GM18498 (cell line): ENCODE data around the gene MAGI1.

Experiments
- ATAC-seq: cut with Tn5 transposase; IDR thresholded peaks from one replicate; pipeline ENCODE4 v1.9.1; 2021; ENCODE audit warnings: mild to moderate bottlenecking, moderate library complexity; ENCODE audit not compliant: unreplicated experiment

MAGI1 gene

DNA sequence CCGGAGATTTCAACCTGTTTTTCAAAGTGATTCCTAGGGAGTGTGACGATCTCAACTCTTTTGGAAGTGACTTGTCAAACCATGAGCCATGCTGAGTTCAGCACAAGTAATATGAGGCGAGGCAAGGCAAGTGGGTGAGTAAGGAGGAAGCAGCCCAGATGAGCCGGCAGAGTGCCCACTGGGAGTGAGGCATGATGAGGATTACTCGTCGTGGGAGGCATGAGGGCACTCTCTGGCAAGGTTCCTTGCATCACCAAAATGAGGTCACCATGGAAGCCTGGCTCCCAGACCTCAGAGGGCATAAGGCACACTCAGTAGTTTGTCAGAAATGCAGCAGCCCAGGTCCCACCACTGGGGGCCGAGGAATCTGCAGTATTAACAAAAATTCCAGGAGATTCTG, 636.1 kb downstream of the MAGI1 start:
- ATAC-seq = no peak

DNA sequence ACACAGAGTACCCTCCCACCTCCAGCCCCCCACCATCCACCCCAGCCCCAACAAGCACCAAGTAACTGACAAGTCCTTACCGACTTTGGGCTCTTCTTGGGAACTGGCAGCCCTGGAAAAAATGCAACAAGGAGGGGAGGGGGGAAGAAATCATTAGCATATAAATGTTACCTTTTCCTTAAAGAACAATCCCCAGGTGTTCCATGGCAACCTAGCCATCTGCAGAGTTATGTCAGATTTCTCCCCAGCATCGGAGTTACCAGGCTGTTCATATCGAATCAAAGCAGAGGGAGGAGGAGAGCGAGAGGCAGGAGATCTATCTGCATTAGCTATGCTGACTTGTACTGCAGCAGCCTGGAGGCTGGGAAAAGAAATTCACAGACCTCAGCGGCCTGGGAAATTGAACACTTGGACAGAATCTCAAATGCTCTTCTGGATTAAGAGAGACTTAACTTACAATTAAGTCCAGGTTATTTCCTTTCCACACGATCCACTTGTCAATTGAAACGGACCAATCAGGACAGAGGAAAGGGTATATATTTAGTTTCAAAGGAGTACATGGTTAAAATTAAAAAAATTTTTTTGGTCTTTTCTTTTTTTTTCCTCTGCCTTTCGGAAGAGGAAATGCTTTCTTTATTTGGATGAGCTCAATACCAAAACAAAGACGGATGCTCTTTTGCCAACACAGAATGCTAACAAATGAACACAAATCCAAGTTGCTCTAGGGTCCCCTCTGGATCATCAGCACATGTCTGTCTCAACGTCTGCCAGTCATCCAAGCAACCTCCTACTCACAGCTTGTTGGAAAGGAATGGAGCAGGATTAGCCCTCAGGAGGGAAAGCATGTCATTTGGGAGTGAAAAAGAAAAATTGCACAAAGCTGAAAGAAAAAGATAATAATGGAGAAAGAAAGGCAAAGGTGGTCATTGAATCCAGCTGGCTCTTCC, 637.1 kb downstream of the MAGI1 start:
- no peak for ATAC-seq

DNA sequence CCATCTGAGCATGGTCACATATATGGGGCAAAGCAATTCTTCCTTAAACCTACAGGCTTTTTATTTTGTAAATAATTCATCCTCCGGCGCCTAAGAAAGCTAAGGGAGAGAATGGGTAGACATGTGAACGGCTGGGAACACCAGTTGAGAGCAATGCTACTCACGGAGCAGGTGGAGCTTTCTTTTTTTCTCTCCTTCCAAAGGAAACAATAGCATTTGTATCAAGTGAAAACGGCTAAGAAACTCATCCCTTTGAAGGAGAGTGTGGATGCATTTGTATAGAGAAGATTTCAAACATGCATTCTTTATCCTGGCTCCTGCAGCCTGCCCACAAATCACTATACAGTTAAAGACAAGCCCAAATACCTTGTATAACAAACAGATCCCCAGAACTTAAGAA, 637.8 kb downstream of the MAGI1 start:
- ATAC-seq = no peak

DNA sequence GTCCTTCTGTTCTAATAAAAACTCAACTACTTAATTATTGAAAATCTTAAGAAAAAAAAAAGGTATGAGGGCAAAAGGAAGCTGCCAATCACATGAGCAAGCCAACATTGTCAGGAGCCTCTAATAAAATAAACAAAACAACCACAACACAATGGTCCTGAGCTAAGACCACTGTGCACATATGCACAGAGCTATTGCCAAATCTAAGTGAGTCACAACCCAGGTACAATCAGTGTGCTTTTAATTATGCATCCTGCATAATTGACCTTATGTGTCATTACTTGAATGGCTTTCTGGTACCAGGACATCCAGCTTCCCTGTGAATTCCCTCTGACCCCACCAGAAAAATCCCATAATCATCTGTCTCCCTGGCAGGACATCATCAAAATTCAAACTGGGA, 639.8 kb downstream of the MAGI1 start:
- ATAC-seq = no peak

DNA sequence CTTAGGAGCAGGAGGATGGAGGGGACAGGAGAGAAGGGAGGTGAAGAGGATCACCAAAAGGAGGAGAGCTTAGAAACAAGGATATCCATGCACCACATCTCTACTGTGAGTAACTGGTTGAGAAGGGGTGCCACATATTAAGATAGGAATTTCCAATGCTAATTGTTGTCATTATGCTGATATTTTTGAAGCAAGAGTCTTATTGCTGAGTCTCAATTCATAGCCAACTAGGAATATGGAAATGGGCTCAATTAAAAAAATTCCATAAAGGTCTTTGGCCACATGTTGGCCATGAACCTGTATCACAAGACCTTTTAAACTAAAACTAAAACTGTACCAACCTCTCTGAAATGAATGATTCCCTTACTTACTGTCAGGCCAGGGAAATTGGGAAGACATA, 642.6 kb downstream of the MAGI1 start:
- no peak for ATAC-seq

DNA sequence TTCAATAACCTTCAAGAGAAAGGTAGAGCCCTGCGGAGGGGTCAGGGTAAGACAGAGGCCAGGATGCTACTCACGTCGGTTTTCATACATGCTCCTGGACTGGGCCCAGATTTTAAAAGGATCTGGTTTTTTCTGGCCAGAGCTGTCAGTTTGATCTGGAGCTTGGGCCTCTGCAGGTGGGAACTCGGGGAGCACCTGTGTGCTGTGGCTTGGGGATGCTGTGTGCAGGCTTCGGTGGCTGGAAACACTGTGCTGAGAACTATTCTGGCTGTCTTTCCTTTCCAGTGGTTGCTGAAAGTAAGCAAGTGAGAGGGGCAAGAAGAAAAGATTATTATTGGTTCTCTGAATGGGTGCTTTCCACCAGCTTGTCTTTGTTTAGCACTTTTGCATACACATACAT, 647.6 kb downstream of the MAGI1 start:
- ATAC-seq = no peak

DNA sequence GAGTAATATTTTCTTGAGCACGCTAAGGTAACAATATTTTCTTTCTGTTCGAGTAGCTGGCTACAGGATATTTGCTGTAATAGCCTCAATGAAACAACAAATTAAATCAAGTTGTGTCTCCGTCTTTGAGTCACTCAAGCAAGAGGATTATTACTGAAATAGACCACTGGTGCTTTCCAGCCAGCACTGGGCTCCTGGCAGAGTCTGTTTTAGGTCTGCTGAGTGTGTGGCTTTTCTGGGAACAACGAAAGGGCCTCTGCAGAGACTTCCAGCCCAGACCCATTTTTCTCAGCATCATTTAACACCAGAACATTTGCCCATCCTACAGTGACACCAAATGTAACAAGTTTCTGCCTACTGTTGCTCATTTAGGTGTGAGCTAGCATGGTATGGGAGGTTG, 652.9 kb downstream of the MAGI1 start:
- ATAC-seq = no peak

DNA sequence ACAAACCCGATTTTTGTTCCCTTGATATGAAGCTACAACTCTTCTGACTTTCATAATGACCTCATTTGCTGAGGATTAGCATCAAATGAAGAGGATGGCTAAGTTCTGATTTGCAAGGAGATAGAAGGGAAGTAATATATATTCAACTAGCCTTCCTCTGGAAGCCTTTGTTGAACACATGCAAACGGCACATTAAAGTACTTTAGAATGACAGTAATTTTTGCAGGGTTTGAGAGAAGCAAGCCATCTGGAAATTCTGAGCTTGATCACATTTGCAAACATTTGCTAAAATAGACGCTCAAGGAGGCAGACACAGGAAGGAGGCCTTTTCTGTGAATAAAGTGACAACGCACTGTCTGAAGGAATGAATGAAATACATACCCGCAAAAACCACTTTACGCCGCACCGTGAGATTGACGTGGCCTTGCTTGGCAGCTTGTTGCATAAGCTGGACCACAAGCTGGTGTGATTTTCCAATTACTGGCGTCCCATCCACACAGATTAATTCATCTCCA, 657.2 kb downstream of the MAGI1 start:
- no peak for ATAC-seq

DNA sequence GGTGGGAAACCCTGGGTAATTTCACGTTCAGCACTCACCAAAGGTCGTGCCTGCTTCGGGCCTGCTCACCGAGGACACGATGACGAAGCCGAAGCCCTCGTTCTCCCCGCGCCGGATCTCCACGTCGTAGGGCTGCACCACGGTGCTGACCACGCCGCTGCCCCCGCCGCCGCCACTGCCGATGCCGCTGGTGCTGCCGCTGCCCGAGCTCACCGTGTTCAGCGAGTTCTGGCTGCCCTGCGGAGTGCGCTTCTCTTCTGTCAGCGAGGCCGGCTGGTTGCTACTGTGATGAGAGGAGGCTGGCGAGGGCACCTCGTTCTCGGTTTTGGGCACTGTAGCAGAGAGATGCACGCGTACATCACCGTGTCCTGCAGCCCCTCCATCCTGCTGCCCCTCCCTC, 659.5 kb downstream of the MAGI1 start:
- no peak for ATAC-seq

DNA sequence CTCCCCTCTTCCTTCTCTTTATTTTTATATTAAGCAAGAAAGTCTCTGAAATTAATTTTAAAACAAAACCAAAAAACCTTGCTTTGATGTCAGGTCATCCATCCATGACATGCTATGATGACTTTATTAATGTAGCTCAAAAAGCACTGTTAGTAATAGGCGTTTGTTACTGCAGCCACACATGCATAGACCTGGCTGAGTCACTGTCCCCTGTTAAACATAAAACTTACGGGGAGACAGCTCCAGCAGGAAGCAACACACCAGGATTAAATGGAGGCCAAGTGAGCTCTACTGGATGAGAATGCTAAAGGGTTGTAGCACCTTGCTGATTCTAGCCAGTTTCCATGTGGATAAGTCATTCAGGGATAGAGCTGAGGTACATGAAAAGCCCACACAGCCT, 661.1 kb downstream of the MAGI1 start:
- ATAC-seq = no peak

DNA sequence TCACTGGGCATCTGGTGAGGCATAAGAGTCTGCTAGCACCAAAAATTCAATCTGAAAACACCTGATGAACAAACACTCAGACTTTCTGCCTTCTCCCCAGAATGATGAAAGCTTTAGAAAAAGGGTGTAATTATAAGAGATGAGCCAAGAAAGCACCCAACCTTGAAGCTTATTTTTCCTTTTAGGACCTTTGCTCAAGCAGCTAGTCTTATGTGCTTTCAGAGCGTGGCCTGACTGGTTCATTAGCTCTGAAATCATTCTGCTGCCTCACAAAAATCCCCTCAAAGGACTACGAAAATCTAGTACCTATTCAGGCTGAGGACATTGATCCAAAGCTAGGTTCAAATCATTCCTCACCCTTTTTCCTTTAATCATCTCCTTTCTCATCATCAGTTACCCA, 662.3 kb downstream of the MAGI1 start:
- no peak for ATAC-seq

DNA sequence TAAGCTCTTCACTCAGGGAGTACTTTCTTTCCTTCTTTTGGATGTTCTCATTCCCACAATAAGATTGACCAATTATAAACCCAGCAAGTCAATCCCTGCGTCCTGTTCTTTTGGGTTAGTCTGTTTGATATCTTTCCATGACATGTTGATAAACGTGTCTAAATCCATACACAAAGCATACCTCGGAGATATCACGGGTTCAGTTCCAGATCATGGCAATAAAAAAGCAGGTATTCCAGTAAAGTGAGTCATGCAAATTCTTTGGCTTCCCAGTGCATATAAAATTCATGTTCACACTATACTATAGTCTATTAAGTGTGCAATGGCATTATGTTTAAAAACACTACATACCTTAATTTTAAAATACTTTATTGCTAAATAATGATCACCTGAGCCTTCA, 667.7 kb downstream of the MAGI1 start:
- ATAC-seq = no peak

DNA sequence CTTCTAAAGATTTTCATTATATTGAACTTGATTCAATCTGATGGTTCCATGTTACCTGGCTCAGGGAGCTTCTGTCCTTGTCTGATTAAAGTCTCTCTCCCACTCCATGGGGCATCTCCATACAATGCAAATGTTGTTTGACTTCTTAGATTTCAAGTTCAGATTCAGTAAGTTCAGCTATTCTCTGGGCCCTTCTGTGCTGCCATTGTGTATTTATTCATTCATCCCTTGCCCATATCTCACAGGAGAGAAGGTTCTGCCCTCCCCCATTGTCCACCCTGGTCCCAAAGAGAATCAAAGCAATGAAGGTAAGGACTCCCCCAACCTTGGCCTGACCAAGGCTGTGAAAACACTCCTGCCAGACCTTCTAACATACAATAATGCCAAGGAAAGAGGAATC, 669.9 kb downstream of the MAGI1 start:
- ATAC-seq = no peak

DNA sequence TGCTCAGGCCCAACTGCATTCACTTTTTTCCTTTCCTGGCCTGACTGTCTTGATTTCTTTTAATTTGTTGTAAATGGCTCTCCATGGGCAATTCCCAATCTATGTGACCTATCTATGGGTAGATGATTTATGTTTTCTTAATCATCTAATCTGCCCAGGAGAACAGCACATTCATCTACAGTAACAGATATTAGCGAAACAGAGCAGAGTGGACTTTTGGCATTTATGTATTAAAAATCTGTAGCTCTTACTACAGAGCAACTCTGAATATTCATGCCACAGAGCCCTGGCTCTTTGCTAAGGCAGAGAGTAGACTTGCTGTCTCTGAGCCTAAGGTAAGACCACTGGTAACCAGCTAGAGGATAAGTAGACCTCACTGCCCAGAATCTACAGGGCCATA, 676.0 kb downstream of the MAGI1 start:
- no peak for ATAC-seq

DNA sequence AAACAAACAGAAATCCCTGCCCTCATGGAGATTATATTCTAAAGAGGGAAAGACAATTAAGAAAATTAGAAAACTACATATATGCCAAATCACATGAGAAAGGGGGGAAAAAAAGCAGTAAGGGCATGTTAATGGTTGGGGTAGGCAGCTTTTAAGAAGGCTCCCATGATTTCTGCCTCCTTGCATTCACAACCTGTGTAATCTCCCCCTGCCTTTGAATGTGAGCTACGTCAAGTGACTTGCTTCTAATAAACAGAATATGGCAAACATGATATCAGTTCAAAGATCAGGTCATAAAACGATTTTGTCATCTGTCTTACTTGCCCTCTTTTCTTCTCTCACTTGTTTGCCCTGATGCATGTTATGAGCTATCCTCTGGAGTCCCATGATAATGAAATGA, 677.3 kb downstream of the MAGI1 start:
- ATAC-seq = no peak

DNA sequence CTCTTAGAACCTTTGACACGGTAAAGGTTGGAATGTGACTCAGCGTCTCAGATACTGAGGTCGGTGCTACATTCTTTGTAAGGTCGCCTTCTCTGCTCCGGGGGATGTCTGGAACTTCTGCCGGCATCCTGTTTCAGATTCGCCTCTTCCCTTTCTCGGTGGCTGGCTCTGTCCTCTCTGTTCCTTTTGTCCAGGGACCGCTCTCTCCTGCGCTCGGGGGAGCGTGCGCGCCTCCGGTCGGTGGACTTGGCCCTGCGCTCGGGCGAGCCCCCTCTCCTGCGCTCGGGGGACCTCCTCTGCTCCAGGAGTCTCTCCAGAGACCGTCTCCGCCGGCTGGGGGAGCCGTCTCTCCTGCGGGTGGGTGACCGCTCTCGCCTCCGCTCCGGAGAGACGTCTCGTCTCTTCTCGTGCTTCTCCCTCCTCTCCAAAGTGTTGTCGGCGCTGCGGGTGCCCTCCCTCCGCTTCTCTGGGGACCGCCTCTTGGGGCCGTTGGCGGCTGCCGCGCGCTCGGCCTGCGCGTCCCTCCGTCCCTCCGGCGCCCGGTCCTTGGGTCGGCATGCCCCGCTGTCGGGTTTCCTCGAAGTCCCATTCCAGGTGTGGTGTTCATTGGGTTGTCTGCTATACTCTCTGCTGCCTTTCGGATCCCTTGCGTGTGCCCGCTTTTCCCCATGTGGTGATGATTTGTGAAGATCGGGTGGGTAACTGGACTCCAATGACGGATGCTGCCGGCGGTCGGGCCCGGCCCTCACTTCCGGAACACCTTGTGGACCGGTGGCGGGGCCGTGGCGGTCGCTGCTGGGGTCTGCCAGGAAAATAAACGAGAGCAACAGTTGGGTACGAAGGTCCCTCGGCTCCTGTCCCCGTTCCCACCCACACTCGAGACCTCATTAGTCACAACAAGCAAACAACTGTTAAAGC, 682.1 kb downstream of the MAGI1 start:
- no peak for ATAC-seq

DNA sequence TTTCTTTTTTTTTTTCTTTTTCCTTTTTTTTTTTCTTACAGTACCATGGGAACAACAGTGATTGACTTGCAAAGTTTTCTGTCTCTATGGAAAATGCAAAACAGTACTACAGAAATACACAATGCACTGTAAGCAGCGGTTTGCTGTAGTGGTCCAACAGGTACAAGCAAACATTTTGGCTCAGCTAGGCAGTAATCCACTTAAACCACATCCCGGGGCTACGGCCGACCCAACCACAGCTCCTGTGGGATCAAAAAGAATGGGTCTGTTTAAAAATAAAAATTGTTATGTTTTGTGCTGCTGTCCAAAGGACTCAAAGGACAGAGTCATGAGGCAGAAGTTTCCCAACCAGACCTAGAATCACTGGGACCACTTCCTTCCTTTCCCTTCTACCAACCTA, 683.8 kb downstream of the MAGI1 start:
- no peak for ATAC-seq

DNA sequence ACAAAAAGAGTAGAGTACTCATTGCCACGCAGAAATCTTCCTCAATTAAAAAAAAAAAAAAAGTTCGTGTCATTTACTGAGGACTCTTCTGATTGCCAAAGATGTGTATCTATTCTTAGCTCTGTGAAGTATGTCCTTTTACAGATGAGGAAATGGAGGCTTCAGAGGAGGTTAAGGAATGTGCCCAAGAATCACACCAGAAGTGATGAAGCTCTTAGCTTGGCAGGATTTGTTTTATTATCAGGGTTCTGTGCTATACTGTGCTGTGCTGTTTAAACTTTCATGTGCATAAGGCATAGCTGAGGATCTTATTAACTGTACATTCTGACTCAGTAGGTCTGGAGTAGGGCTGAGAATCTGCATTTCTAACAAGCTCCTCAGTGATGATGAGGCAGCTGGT, 685.8 kb downstream of the MAGI1 start:
- no peak for ATAC-seq

DNA sequence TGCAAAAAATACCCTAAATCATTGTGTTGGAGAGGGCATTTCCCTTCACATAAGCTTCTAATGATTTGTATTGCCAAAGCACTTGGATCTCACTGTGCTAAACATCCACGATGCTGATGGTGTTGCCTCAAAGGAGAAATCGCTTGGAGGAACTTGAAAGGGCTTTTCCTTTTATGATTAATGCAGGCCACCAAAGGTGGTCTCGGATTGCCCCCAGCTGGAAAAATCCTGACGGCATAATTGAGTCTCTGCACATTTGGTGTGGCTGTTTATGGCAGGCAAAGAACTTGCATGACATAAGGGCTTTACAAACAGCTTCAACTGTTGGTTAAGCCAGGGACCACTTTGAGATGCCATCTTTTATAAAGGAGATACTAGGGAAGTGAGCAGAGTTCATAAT, 687.0 kb downstream of the MAGI1 start:
- no peak for ATAC-seq

DNA sequence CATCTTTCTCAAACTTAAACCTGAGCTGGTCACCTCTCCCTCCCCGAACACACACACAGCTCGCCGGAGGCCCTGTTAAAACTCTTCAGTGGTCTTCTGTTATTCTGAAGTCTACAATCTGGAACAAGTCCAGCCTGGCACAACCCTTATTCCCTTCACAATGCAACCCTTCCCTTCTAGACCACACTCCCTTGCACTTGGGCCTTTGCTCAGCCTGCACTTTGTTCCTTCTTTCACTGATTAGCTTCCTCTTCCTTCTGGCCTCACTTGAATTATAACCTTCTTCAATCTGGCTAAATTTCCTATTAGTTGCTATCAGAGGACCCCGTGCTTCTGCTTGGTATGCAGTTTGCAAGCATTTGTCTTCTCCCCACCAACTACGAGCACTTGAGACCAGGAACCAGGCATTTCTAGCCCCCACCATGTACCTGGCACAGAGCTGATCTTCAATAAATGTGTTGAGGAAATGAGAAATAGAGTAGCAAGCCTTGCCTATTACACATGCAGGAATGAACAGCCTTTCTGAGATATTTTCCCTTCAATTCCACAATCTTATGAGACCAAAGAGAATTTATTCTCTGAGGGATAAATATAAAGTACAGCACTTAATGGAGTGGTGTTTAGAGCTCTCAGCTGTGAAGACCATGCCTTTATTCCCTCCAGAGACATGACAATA, 687.8 kb downstream of the MAGI1 start:
- ATAC-seq = no peak

DNA sequence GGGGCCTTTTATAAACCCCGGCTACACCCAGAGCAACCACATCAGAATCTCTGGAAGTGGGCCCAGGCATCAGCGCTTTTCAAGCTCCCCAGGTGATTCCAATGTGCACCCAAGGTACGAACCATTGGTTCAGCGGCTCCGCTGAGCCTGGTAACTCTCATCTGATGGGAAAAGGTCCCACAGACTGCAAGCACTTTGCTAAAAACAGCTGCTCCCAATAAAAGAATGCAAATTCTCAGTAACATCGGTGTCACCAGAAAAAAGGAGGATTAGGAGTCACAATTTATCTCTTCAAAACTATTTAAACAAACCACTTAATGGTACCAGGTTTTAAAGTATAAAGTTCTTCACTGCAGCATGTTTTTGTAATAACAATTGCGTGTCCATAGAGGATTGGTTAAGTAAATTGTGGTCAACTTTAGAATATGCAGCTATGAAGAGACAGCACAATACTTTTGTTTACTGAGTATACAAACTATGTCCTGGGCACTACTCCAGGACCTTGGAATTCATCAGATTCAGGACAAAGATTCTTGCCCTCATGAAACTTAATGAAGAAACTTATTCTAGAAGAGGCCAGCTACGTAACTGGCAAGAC, 690.2 kb downstream of the MAGI1 start:
- no peak for ATAC-seq
